ENCODE results near the gene CTBP2. TPM values are rescaled to one million over a fixed set of nuclear protein-coding genes. Genes with fewer than 3 reads are reported as not detected.

Gene CTBP2
- total and polyA plus RNA-seq, 2 of the 13 experiments (the other 11 are each of a cell fraction or from before 2014, with no cell fraction given): 0.08 TPM; not detected in 1

DNA sequence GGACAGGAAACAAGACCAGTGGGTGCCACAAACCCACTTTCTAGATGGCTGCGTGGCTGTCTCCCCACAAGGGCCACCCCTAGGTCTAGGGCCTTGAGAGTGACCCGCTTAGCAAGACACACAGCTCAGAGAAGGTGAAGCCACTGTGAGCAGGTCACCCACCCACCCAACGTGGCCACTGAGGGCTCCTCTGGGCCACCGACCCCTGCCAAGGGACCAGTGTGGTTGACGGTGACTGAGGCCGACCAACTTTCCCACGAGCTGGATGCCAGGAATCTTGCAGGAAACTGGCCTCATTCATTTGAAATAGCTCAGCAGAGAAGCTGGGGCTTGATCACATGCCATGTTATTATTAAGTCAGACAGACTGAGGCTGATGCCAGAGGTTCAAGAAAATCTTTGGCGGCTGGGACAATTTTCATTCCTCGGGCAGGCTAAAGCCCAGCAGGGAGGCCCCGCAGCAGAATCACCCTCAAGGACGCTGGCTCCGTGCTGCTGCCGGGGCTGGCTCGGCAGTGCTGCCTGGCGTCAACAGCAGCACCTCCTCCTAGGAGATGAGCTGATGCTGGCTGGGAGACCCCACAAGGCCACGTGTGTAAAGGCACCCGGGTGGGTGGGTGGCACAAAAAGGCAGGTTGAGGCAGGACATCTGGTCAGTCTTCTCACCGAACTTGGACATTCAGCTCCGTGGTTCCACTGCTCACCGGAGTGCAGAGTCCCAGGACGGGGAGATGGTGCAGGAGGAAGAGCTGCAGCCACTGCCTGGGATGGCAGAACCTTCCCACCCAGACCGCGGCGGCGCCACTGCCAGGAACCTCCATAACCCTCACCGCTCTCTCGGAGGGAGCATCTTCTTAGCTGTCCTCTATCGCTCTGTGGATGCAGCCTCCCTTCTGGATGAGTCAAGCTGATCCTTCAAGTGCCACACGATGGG, 160.7 kb downstream of the CTBP2 start:
- no peaks in the 10 kb centered on the region for H3K36me3 ChIP-seq (replicated peaks in 1 of 2; ENCODE audit: control insufficient read depth in 1 of 2, insufficient read depth in 2 of 2, low read length in 2 of 2)
- no peak for DNase-seq (ENCODE audit: low spot score)
- no TSS peak for BruUV-seq (replicated peaks)

More for the DNA sequence above, 160.7 kb downstream of the CTBP2 start:
- in situ Hi-C loops (cut with HindIII; ENCODE audit: extremely low pct_ligation_motif_present, low pct_unique_long_range_greater_than_20kb): no loop called here
- POLR2A ChIA-PET: no interaction called here
- TF ChIP-seq IKZF1 (IDR thresholded peaks at IDR 0.05): no peak
- no peak for TF ChIP-seq ARNT (IDR thresholded peaks at IDR 0.05)
- no peak for TF ChIP-seq ZNF605 (CRISPR knock-in tag; IDR thresholded peaks at IDR 0.05)
- no peak for TF ChIP-seq ZNF513 (CRISPR knock-in tag; conservative IDR thresholded peaks at IDR 0.05)
- no peak for TF ChIP-seq KAT2B (IDR thresholded peaks at IDR 0.05; ENCODE audit: borderline replicate concordance, low read depth, low read length)
- TF ChIP-seq AGO2 (optimal IDR thresholded peaks at IDR 0.05; ENCODE audit: low read depth, low read length): no peak
- TF ChIP-seq FOXM1 (CRISPR knock-in tag; IDR thresholded peaks at IDR 0.05): no peak
- TF ChIP-seq, protein P1, sequence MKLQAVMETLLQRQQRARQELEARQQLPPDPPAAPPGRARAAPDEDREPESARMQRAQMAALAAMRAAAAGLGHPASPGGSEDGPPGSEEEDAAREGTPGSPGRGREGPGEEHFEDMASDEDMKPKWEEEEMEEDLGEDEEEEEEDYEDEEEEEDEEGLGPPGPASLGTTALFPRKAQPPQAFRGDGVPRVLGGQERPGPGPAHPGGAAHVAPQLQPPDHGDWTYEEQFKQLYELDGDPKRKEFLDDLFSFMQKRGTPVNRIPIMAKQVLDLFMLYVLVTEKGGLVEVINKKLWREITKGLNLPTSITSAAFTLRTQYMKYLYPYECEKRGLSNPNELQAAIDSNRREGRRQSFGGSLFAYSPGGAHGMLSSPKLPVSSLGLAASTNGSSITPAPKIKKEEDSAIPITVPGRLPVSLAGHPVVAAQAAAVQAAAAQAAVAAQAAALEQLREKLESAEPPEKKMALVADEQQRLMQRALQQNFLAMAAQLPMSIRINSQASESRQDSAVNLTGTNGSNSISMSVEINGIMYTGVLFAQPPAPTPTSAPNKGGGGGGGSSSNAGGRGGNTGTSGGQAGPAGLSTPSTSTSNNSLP (IDR thresholded peaks at IDR 0.05; ENCODE audit: low read depth, low read length): no peak
- TF ChIP-seq ZSCAN22 (CRISPR knock-in tag; IDR thresholded peaks at IDR 0.05): no peak
- TF ChIP-seq CHCHD3 (CRISPR knock-in tag; IDR thresholded peaks at IDR 0.05): no peak
- TF ChIP-seq FOXO1 (CRISPR knock-in tag; IDR thresholded peaks at IDR 0.05): no peak
- no peak for TF ChIP-seq ZNF136 (CRISPR knock-in tag; IDR thresholded peaks at IDR 0.05; ENCODE audit: low read depth)
- Histone ChIP-seq H3K9me3 (ENCODE audit: low read length) (no peaks in the 10 kb centered on the region), H3K4me2 (ENCODE audit: low read depth, low read length) (0 out of 2 replicates have a peak overlapping the region, but pooled peaks have one; percentile 43), H3K9ac (ENCODE audit: insufficient read depth, low read depth, low read length) (no peak overlapping the region), H3K27me3 (ENCODE audit: control insufficient read depth in 1 of 2, insufficient read depth in 2 of 2, low read length in 2 of 2) (peaks cover 14 to 69% of the 10 kb centered on the region in 2 experiments; a peak in 4 of 5 replicates), H3K79me2 (ENCODE audit: insufficient read depth, low read length) (no peaks in the 10 kb centered on the region), H3K4me3 (replicated peaks in 1 of 3; ENCODE audit: insufficient read depth in 1 of 3, low read depth in 2 of 3, low read length in 3 of 3) (no peak overlapping the region), H3K27ac (ENCODE audit: extremely low read length, insufficient read depth, low read length) (no peak overlapping the region), H3K4me1 (ENCODE audit: insufficient read depth, low read length) (peaks cover 18% of the 10 kb centered on the region), H2AFZ (ENCODE audit: low read length) (no peak overlapping the region), H4K20me1 (ENCODE audit: insufficient read depth, low read length) (no peaks in the 10 kb centered on the region)
- intact Hi-C loops (cut with micrococcal nuclease; ENCODE audit: unreplicated experiment): loop anchor here (5.0 kb wide), 1 partner anchor 63 kb away; no protein-coding TSS in a partner anchor
- FAIRE-seq (no peak), ATAC-seq (no peak)
- CTCF ChIA-PET (ENCODE audit: low intra/inter-chr PET ratio, low total read pairs): no interaction called here
- WGBS (ENCODE audit: low lambda C conversion rate): 50% methylated on average over 15 of the region's 29 CpGs

All from HepG2 (cell line).